Endothelial cell of hepatic sinusoid (primary cell): Measurements from ENCODE around the gene COL23A1.

ENCODE experiments used
- in situ Hi-C: cut with HindIII; loops from 2 replicates; pipeline ENCODE4 v1.10.0; 2017; ENCODE audit warnings: low sequenced_read_pairs

Gene COL23A1

DNA sequence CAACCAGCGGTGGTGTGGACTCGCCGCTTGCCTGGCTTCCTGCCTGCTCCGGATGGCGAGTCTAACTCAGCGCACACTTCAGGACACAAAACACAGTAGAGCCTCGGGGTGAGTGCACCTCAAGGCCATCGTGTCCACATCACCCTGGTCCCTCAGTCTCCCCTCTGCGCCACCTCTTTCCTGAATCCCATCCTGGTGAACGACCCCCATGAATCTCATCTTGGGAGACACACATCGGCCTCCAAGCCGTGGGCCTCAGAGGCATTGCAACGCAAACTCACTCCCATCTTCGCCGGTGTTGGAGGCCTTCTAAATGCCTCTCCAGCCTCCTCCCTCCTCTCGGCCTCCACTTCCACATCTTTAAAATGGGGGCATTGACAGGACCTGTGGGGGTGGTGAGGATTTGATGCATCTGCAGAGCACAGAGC, 124.3 kb downstream of the COL23A1 start:
- in situ Hi-C loops = no loop called here

DNA sequence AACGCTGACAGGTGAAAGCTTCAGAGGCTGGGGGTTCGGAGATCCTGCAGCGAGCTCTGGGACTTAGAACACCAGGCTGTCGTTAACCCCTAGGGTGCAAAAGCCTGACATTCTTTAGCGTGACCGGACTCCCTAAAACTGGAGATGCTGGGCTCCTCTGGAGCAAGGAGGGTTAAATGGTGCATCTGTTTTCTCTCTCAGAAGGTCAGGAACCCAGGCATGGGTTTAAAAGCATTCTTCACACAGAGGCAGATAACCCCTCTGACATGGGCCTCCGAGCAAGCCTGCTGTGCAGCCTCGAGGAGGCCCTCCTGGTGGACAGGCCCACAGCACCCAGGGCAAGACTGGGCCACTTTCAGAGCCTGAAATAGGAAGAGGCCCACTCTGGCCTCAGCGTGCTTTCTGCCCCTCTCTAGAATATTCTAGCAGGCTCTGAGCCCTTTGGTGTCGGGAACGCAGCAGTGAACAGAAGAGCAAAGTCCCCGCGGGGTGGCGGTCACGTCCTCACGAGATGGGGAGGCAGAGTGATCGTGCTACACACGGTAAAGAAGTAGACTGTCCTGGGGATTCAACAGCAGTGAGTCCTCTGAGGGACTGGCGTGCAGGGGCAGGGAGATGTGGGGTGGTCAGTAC, 124.8 kb downstream of the COL23A1 start:
- in situ Hi-C loops = no loop called here

DNA sequence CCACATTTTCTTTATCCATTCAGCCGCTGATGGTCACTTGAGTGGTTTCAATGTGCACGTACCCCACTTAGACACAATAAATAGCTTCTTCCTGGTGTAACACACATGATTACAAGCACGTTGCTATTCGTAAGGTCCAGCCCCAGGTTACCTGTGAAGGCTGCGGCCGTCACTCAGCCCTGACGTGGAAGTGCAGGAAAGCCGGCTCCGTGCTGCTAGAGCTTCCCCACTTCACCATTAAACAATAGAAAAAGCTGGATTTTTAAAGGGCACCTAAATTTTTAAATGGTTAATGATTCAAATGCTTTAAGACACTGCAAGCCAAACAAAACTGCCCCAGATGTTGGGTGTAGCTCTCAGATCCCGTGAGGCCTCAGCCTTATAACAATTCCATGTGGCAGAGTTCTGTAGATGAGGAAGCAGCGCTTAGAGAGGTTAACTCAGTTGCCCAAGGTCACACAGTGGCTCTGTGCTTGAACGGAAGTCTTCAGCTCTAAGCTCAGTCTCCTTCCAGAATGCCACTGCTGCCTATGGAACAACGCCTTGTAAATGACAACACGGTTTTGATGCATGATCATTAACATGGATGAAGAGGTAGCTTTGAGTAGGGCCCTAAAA, 125.7 kb downstream of the COL23A1 start:
- in situ Hi-C loops = no loop called here

DNA sequence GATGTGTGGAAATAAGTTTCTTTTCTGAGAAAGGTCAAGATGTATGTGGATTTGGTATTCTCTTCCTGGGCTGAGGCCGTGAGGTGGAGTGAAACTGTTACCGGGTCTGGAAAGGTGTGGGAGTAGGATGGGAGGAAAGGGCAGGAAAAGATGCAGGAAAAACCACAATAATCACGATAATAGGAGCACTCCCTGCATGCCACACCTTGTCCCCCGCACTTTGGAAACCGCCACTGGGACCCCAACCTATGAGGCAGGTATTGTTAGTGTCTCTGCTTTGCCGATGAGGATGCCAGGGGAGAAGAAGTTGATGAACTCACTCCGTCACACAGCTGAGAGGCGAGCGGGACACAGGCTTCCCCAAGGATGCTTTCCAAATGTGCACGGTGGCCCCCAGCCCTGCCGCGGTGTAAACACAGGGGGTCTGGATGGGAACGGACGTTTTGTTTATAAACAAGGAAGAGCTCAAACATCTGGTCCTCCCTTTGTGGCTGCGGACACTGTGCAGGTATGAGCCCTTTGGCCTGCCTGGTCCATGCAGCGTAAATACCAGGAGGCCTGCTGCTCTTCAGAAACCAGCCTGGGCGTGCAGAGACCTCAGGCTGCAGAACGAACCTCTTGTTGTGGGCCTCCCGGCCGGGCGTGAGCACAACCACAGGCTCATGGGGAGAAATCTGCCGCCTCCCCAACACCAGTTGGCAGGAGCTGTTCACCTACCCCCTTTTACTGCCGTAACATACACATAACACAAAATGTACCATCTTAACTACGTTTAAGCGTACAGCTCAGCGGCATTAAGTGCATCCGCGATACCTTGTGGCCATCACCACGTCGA, 126.7 kb downstream of the COL23A1 start:
- in situ Hi-C loops = no loop called here

DNA sequence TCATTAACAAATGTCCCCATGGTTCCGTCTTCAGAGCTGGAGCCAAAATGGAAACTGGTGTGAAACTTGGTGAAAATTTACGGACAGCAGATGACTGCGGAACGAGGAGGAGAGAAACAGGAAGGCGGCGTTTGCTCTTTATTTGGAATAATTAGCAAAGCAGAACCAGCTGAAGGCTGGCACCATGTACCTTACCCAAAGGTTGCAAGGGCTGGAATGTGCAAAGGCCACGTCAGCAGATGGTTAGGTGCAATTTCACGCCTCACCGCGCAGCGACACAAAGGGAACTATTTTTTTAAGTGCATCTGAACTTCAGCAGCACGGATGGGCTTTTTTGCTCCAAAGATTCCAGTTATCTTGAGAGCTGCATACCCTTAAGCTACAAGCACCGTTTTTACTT, 127.4 kb downstream of the COL23A1 start:
- in situ Hi-C loops = no loop called here

DNA sequence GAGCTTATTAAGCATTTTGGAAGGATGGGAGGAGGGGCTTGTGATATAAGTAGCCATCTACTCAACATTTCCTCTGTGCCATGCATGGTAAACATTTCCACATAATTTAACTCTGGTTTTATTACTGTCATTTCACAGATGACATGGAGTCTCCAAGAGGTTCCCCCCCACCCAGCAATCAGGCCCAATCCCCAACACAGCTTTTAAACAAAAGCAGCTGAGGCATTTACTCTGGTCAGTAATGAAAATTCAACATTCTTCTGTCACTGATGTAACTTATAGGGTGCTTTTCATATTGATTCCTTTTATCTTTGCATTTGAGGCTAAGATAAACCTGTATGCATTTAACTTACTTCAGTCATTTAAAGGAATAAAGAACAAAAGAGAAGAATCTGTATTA, 128.1 kb downstream of the COL23A1 start:
- in situ Hi-C loops = no loop called here

DNA sequence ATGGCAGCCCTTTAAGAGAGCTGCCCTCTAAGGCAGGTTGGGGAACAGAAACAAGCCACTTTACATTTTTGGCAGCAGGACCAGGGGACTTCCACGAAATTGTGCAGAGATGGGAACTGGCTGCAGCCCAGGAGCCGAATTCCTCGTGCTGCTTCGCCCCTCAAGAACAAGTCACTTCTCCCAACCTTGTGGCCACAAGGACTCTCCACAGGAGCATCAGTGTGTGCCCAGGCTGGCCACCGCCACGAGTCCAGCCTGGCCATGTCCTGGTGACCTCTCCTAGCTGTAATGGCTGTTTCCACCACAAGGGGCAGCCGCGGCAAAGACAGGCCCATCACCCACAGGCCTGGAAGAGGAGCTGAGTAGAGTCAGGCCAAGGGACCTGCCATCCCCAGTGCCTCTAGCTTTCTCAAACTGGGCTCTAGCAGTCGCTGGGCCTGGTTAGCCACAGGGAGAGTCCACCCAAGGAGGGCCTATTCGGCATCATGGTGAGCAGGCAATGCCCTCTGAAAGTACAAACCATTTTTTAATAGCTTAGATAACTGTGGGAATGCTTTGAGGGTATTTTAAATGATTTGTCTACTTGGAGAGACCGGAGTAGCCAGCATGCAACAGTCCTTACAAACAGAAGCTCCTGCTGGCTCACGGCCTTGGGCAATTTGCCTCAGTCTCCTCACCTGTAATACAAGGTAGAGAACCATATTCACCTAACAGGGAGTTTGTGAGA, 129.0 kb downstream of the COL23A1 start:
- in situ Hi-C loops = no loop called here

DNA sequence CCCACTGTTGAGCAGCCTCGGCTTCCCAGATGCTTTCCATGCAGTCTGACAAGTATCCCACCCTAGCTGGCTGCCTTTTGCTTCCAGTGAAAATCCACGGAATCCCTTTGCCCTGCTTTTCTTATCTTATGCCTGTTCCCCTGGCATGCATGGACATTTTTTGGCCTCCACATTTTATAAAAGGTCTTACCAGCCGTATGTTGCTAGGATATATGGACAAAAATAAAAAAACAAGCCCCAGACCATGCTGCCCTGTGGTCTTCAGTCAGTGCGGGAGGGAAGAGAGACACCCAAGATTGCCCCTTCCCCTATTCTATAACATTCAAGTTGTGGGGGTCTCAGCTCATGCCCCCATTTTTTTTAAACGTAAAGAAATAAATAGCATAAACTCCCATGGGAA, 129.6 kb downstream of the COL23A1 start:
- in situ Hi-C loops = no loop called here

DNA sequence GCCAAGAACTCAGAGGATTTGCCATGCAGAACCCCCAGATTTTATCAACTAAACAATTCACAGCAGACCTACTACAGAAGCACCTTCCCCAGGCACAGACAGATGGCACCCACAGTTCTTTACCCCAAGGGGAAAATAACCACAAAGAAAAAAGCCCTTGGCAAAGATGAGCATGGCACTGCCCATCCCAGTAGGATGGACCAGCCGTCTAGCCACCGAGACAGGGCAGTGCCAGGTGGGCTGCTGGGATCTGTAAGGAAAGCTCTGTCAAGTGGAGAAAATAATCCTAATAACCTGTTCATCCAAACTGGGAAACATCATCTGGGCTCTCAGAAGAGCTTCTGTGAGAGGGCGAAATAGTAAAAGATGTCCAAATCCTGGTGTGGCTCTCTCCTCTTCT, 130.0 kb downstream of the COL23A1 start:
- in situ Hi-C loops = no loop called here

DNA sequence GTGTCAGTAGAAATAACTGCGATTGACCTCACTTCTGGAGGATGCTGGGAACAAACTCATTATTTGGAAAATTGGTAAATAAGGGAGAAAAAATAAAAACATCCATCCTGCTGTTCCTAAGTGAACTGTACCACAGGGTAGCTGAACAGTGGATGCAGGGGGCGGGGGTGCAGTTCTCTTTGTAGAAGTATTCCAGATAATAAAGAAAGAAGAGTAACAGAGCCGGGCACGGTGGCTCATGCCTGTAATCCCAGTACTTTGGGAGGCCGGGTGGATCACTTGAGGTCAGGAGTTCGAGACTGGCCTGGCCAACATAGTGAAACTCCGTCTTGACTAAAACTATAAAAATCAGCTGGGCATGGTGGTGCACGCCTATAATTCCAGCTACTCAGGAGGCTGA, 132.1 kb downstream of the COL23A1 start:
- in situ Hi-C loops = loop anchor here (5.0 kb wide), 2 partner anchors 51 to 91 kb away; no protein-coding TSS in a partner anchor

DNA sequence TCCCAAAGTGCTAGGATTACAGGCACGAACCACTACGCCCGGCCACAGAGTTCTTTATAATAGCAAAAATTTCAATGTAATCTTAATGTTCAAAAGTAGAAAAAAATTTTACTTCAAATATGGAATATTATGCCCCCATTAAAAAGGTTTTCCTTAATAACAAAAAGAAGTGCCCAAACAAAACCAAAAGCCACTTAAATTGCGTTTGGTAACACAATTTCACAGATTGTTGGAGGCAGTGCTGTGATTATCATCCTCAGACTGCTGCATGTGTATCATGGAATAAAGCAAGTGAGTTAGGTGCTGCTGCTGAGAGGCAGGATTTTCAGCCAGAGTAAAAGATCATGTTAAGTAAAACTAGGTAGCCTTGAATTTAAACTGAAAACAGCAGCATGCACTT, 132.7 kb downstream of the COL23A1 start:
- in situ Hi-C loops = loop anchor here (5.0 kb wide), 2 partner anchors 50 to 90 kb away; no protein-coding TSS in a partner anchor

DNA sequence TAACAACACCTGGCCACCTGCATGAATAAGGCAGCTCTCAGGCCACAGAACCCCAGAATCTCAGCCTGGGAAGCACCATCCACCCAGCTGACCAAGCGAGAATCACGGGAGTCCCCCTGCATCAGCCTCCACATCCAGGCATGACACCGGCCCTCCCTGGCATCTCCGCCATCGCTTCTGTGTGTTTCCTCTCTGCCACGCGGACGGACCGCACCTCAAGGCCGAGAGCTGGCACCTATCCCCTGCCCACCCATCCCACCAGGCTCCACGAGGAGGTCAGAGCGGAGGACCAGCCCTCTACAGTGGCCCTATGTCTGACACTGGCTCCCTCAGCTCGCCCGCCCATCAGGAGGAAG, 134.7 kb downstream of the COL23A1 start:
- in situ Hi-C loops = loop anchor here (5.0 kb wide), 2 partner anchors 48 to 88 kb away; no protein-coding TSS in a partner anchor

DNA sequence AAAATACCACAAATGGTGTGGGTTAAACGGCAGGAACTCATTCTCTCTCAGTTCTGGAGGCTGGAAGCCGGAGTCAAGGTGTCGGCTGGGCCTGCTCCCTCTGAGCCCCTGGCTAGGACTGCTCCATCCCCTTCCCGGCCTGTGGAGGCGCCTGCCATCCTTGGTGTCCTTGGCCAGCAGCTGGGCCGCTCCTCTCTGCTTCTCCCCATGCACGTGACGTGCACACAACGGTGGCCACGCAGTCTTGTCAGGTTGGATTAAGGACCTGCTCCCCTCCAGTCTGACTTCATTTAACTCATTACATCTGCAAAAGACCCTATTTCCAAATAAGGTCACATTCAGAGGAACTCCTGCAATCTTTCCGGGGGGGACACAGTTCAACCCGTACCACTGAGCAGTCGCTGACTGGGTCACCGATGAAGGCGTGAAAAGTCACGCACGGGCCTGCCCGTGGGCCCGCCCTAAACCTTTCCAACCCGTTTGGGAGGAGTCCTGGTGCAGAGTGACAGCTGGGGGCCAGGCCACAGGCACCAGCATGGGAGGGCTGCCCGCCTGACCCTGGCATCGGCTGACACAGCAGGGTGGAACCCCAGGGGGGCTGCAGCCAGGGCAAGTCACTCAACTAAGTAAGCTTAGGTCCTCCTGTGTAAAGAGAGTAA, 135.2 kb downstream of the COL23A1 start:
- in situ Hi-C loops = loop anchor here (5.0 kb wide), 2 partner anchors 48 to 88 kb away; no protein-coding TSS in a partner anchor

DNA sequence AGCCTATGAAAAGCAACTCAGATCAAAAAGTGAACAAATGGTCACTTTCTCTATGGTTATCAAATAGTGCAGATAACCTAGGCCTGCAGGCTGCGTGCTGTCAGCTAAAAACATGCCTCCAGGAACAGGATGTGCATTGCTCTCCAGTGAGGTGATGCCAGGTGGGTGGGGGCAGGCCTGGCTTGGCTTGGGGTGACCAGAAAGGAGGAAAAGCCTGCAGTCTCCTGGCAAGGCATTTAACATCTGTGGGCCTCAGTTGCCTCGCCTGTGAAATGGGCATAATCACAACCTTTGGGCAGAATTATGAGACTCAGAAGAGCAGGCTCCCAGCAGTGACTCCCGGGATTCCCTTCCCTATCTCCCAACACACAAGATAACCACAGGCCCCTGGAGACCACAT, 135.9 kb downstream of the COL23A1 start:
- in situ Hi-C loops = no loop called here

DNA sequence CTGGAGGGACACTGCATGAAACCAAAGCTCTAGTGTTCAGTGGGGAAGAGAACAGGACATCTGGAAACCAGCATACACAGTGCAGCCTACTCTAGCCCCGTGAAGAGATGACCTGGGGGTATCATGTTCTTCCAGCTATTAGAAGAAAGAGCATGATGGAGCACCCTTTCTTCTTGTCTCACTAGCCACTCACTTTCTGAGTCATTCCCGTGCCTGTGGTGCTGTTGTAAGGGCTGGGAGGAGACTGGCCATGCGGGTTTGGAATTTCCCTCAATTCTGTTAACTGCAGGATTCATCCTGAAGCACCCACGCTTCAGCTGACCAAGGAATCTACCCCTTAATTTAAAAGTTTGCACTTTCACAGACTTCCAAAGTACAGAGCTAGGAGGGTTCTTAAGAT, 137.0 kb downstream of the COL23A1 start:
- in situ Hi-C loops = no loop called here

DNA sequence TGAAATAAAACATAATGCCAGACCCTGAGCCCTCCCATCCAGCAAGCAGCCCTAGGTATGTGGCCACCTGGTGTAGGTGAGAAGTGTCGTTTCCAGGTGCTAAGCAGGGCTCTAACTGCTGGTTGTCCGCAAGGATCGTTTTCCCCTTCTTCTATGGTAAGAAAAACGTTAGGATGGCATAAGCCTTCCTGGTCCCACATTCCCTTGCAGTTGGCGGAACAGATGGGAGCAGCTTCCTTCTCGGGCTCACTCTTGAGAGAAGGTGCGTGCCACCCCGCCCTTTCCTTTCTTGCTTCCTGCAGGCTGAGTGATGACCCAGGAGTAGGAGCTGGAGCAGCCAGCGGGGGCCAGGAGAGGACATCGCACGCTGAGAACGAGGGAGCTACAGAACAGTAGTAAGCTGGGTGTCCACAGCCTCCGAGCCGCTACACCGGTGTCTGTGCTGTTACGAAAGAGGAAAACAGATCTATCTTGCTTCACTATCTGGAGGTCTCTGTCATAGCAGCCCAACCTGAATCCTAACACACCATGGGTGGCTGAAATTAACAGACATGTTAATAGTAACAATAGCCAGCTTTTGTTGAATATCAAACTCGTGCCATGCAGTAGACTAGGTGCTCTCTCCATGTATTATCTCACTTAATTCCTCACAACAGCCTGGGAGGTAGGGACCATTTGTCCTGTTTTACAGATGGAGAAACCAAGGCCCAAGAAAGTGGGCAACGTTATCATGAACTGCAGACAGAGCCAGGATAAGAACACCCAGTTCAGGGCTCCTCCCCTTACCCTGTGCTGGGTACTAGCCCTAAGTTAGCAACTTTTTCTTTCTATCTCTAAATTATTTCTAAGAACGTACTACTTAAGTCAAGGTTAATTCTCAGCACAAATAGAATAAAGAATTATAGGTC, 139.8 kb downstream of the COL23A1 start:
- in situ Hi-C loops = no loop called here

DNA sequence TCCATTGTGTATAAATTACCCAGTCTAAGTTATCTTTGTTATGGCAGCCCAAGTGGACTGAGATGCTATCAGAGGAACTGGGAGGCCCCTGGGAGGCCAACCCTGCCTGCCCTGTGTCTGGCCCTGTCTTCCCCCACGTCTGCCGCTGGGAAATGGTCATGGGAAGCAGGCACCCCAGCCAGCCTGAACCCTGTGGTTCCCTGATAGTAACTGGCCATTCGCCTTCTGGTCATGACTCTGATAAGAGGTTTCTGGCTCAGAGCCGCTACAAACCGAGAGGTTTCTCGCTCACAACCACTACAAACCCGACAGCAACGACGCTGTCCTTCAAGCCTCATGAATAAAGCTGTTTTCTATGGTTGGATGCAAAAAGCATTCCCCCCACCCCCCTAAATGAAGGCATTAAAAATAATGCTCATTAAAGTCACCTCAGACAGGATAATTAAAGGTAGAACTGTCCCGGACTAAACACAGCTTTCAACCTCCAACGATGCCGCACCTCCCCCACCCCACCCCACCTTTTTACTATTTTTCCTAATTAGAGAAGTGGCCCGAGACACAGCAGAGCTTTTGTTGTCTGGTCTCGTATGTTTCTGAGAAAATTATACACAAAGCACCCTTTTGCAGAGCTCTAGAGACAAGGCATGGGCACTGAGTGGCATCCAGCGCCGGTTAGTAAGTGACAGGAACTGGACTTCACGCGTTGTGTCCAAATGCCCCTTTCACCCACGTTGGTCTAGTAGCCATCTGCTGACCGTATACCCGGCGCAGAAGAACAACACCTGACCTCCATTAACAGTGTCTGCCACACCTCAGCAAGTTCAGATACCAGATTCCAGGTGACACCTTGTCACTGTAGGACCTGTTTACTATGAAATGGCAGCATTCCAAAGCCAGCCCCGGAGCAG, 140.8 kb downstream of the COL23A1 start:
- in situ Hi-C loops = no loop called here

DNA sequence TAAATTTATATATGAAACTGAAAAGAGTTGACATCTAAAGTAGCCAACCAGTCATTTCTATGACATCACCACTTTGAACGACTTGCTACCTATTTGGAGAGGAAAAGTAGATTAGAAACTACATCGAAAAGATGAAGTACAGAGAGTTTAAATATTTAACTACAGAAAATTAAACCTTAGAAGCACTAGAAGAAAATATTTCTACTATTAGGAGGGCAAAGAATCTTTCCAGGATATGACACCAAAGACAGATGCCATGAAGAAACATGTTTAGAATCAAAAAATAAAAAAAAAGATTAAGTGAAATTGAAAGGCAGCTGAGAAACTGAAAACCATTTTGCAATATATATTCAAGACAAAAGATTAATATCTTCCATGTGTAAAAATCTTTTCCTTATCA, 144.7 kb downstream of the COL23A1 start:
- in situ Hi-C loops = no loop called here
